NCI-H774 (cell line): ENCODE data around the gene TRMT11.
A peak's percentile ranks its signal among the peaks of the same experiment; 100 is the strongest.
"Not testable (repeated sequence)": the region's sequence is repeated elsewhere in the genome, so short reads cannot be mapped to it uniquely, and the experiment has no call there.

Experiments
- DNase-seq: peaks from one replicate; lab custom pipeline; 2025; lab: John Stamatoyannopoulos, UW

TRMT11 gene

DNA sequence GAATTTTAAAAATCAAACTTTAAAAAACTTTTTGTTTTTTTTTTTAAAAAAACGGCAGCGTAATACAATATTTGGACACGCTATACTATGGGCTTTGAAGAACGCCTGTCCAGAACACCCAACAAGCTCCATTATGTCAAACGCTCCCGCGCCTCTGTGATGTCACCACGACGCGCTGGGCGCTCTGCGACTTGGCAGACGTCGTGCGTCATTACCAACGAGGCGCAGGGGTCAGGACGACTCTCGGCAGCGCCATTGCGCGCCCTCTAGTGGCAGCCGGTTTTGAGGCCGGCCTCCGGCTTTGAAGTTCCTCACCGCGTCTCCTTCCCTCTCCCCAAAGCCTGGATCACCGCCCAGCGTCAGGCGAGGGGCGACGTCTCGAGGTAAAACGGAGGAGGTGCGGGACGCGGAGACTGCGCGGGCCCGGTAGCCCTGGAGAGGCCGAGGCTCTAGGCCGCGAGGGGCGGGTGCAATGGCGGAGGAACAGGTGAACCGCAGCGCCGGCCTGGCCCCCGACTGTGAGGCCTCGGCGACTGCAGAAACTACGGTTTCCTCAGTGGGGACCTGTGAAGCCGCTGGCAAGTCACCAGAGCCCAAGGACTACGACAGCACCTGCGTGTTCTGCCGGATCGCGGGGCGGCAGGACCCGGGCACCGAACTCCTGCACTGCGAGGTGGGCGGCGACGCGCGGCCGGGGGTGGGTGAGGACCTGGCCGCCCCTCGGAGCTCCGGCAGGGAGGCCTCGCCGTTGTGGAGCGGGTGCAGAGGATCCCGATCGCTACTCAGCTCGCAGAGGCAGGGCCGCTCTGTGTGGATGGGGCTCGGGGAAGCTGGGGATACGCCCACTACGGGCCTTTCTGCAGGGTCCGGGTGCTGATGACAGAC lies 29.6 kb upstream of the TRMT11 start, which contains the start of gene HINT3:
TSS of gene HINT3 (plus strand) at position 265 of the 885 bp plus-strand sequence. CDS start at position 473, 208 bp downstream.
- peak; percentile 100 for DNase-seq

- no peak for DNase-seq
Observed at GRCh38 chr6:125957391-125957693, 29.0 kb upstream of the TRMT11 start.

GRCh38 chr6:125957845-125958244 lies 28.5 kb upstream of the TRMT11 start:
- no peak for DNase-seq

- DNase-seq, result no peak
Observed at GRCh38 chr6:125959041-125959440, 27.3 kb upstream of the TRMT11 start.

- DNase-seq, result no peak
Observed at GRCh38 chr6:125961117-125961516, 25.2 kb upstream of the TRMT11 start.

DNA sequence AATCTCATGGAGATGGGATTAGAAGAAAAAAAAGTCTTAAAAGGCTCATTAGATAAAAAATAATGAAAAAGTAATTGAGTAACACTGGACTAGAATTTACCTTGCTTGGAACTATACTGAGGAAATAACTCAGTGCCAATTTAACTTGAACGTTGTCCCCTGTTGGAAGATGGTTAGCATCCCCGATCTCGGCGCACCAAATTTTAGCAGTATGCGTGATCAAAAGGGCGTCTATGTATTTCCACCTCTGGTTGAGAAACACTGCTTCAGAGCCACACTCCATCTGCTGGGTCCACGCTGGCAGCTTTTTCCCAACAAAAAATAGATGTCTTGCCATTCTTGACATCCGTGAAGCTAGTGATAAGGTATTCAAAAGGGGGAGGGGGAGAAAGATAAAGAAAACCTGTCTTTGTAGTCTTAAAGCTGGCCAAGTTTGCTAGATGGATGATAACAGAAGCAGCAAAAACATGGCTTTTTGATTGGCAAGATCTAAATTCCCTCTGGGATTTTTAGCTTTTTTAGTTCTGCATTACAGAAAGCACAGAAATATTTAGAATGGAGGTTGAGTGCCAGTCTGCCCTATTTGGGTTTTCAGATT lies 23.3 kb upstream of the TRMT11 start:
- DNase-seq, result no peak

GRCh38 chr6:125963817-125964216 lies 22.5 kb upstream of the TRMT11 start:
- DNase-seq, result no peak

GRCh38 chr6:125966569-125966968 lies 19.8 kb upstream of the TRMT11 start:
- no peak for DNase-seq

GRCh38 chr6:125968493-125968892 lies 17.8 kb upstream of the TRMT11 start:
- DNase-seq, result no peak

DNA sequence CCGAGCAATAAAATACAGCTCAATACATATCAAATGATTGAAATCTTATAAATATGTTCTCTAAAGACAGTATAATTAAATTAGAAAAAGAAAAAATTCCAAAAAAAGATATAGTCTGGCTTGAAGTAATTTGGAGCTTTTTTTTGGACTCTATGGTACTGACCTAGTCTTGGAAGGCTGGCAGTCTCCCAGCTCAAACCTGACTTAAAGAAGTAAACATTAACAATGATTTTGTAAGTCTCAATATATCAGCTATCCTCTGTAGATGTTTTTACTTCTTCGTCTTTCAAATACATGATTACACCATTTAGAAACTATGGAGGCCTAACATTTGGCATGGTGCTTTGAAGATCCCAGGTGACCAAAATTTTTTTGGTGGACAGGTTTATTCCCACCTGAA lies 15.6 kb upstream of the TRMT11 start:
- DNase-seq, result no peak

DNA sequence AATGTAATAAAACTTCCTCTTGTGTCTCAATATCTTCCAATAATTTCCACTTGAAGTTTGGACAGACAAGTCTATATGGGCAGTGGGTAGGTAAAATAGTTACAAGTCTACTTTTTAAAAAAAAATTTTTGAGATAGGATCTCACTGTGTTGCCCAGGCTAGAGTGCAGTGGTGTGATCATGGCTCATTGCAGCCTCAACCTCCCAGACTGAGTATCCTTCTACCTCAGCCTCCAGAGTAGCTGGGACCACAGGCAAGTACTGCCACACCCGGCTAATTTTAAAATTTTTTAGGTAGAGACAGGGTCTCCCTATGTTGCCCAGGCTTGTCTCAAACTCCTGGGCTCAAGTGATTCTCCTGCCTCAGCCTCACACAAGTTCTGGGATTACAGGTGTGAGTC lies 13.9 kb upstream of the TRMT11 start:
- not testable (repeated sequence) for DNase-seq

DNA sequence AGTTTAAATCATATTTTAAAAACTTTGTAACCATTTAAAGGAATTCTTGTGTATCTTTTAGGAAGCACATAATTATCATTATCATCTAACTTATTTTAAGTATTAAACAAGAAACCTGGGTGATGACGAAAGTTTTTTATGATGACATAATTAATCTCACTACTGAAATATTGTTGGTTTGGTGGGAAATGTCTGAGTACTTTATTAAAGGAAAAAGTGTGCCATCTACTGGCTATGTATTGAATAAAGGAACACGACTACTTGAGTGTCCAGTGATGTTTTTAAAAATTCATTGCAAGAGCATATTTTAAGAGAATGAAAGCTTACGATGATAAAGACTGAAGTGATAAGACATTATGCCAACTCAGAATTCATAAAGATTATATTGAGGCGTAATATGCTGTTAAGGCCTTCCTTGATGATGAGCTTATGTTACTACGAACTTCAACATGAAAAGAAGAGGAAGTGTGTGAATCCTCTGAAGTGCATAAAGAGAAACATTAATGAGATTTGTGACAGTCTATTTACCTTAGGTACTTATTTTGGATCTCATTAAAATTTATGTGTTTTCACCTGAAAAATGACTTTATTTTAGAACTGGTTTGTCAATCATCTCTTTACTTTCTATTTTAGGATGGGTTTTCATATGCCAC lies 12.0 kb upstream of the TRMT11 start:
- DNase-seq, result peak; percentile 52

DNA sequence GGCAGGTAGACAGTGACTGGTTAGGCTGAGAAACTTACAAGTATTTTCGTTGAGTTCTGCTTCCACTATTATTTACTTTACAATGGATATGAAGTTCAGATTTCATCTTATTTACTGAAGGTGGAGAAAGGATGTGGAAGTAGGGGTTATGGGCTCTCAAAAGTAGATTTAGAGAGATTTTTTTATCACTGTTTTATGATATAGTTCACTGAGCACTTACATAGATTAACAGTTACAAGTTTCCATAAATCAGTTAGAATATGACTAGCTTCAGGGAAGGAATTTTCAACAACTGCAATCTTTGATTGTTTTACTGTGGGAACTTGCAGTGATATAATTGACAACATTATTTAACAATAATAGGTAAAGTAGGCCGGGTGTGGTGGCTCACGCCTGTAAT lies 7.2 kb upstream of the TRMT11 start:
- DNase-seq, result no peak

DNA sequence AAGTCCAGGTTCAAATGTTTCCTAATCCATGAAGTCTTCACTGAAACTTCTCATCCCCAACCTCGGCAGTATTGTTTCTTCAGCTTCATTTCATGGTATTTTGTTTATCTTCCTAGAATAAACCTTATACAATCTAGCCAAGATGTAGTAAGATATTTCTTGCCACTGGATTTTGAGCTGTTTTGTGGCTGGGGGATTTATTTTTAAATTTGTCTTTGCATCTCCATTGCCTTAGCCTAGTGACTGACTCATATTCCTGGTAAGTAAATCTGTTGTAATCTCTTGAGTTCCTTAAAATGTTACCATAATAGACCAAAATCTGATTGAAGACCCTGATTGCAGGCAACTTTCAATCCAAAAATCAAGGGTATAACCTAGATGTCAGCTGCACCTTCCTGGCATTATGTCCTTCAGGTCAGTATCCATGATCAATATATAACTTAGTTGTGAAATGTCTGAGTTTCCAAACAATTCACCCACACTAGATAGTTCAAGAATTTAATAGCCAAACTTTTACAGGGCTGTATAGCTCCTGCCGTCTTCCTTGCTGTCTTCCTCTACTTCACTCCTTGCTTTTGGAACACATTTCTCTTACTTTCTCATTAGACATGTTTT lies 4.7 kb upstream of the TRMT11 start:
- DNase-seq, result no peak

- no peak for DNase-seq
Observed at GRCh38 chr6:125983246-125983945, 2.9 kb upstream of the TRMT11 start.

DNA sequence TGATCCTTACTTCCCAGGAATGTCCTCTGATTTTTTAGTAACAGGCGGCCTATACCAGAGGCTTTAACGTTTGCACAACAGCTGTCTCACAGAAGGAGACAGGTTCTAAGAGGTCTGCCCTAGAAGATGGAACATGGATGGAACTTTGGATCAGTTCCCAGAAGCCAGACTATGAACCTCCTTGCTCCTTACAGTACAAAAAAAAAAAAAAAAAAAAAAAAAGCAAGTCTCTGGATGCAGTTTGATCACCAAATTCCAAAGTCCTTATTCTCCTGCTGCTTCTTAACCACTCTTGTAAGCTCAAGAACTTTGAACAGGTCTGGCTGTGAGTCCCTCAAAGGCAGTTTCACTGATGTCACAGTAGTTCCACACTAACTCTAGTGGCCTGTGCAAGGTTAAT lies 2.0 kb upstream of the TRMT11 start:
- DNase-seq, result no peak

DNA sequence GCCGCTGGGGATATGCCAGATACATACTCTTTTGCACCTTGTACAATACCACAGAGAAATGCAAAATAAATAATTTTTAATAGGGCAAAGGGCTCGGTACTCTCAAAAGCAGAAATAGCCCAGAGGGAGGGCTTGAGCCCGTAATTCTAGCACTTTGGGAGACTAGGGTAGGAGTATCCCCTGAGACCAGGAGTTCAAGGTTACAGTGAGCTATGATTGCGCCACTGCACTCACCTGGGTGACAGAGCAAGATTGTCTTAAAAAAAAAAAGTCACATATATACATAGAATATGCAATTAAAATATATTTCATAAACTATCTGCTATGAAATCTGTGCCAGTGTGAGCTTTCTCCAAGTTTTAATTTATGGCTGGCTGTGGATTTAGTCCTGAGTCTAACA lies 818 bp upstream of the TRMT11 start:
- DNase-seq, result no peak

- no peak for DNase-seq
Observed at GRCh38 chr6:125985979-125986300, 400 bp upstream of the TRMT11 start.

GRCh38 chr6:125987026-125987617 lies 782 bp downstream of the TRMT11 start:
- DNase-seq, result peak; percentile 60

DNA sequence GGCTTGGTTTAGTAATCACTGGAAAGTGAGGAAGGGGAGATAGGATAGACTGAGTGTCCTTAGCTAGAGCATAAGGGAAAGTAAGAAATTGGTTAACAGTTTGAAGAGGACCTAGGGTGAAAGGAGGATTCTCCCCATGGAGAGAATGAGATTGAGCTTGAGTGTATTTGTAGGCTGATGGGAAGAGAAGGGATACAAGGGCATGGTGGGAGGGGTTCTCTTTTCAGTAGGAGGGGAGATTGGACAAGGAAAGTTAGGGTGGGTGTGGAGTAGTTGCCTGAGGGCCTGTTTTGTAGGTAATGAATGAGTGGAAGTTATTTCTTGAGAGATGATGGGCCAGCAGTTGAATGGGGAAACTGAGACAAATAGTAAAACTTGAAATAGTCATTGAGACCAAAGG lies 1.9 kb downstream of the TRMT11 start:
- DNase-seq, result no peak

GRCh38 chr6:125989631-125990030 lies 3.3 kb downstream of the TRMT11 start:
- DNase-seq, result no peak

DNA sequence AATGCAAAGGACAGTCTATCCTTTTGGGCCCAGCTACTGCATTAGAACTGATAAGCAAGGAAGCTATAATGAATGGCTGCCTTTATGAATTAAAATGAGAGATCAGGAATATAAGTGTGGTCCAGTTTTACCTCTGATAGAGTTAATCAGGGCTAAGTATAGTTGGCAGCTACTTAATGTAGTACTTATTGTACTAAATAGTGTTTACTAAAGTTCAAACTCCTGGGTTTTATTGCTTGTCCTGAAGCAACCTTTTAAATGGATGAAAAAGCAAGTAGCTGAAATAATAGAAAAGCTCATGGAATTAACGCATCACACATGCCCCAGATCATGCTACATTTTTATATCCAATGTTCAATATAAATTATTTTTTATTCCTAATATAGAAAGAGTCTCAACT lies 5.3 kb downstream of the TRMT11 start:
- DNase-seq, result no peak
